ENCODE measurements around the gene OR4E1.
"Not testable (repeated sequence)": the region's sequence is repeated elsewhere in the genome, so short reads cannot be mapped to it uniquely, and the experiment has no call there.

Gene OR4E1

DNA sequence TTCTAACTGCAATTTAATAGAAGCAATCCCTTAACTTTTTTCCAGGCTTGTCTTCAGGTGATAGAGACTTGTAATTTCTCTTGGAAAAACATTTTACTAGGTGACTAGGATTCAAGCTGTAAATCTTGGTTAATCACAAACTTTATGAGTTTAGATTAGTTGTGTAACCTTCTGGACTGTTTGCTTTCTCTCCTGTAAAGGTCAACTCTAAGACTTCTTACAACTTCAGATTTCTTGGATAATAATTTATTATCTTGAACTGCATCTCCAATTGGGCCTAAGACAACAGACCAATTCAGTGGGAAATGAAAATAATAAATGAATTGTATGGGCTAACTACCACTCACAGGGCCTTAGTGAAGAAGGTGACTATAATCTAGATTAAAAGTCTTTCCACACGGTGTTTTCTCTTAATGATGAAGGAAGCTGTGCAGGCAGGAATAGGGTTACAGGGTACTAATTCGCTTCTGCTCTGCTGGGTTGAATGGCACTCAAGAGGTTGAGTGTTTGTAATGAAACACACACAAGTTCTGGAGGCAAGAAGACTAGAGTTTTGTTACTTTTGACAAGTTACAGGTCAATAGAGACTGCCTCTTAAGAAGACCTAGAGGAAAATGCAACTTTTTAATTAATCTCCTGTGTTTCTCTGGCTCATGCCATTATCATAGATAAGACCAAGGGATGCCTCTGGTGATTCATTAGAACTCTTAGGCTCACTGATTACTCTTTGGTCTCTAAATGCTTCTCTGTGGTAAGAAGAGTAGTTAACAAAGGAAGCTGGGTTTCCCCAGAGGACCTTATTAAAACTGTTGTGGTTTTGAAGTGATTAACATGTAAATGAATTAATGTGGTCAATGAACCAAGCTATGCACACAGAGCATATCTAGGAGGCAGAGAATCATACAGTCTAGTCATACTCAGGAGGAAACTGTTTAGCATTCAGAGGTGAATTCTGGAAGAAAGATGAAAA is 30.0 kb upstream of the OR4E1 start:
- H3K36me3 ChIP-seq (ENCODE audit: insufficient read depth, insufficient read length, low read length), result no peaks in the 10 kb centered on the region
- no peak overlapping the region for H3K4me3 ChIP-seq (ENCODE audit: insufficient read length, low read depth)
- DNase-seq (ENCODE audit: low read depth, low spot score), result no peak
- no peak overlapping the region for H3K9ac ChIP-seq (ENCODE audit: insufficient read length, low read depth)
- no peaks in the 10 kb centered on the region for H3K27me3 ChIP-seq (ENCODE audit: insufficient read depth, insufficient read length)
- H3K4me1 ChIP-seq (ENCODE audit: insufficient read depth, insufficient read length), result peaks cover 4% of the 10 kb centered on the region
- peaks cover 5% of the 10 kb centered on the region; the same call in 1 of the 2 replicates for H3K9me3 ChIP-seq (ENCODE audit: insufficient read depth, low read length)
- TF ChIP-seq ZNF274 (IDR thresholded peaks at IDR 0.05; ENCODE audit: low read depth, low read length) (no peak), SUZ12 (IDR thresholded peaks at IDR 0.05; ENCODE audit: extremely low read depth, insufficient read depth, insufficient read length) (no peak), YY1 (IDR thresholded peaks at IDR 0.05; ENCODE audit: insufficient read depth, insufficient read length) (no peak)

DNA sequence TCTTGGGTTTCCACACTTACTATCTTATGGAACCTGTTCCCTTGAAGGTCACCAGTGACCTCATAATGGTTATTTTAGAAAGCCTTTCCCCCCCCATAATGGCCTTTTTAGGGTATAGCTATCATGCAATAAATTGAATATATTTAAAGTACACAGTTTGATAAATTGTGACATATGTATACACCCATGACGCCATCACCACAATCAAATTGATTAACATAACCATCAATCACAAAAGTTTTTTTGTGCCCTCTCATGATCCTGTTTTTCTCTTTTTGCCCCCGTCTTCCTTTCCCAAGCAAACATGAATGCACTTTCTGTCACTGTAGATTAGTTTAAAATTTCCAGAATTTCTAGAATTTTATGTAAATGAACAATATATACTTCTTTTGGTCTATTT is 28.7 kb upstream of the OR4E1 start:
- H3K9ac ChIP-seq (ENCODE audit: insufficient read length, low read depth), result no peak overlapping the region
- peaks cover 5% of the 10 kb centered on the region; the same call in 1 of the 2 replicates for H3K9me3 ChIP-seq (ENCODE audit: insufficient read depth, low read length)
- no peaks in the 10 kb centered on the region for H3K36me3 ChIP-seq (ENCODE audit: insufficient read depth, insufficient read length, low read length)
- H3K4me1 ChIP-seq (ENCODE audit: insufficient read depth, insufficient read length), result peaks cover 4% of the 10 kb centered on the region
- TF ChIP-seq ZNF274 (IDR thresholded peaks at IDR 0.05; ENCODE audit: low read depth, low read length), result no peak
- no peak for TF ChIP-seq YY1 (IDR thresholded peaks at IDR 0.05; ENCODE audit: insufficient read depth, insufficient read length)
- no peak for TF ChIP-seq SUZ12 (IDR thresholded peaks at IDR 0.05; ENCODE audit: extremely low read depth, insufficient read depth, insufficient read length)
- no peaks in the 10 kb centered on the region for H3K27me3 ChIP-seq (ENCODE audit: insufficient read depth, insufficient read length)
- no peak for DNase-seq (ENCODE audit: low read depth, low spot score)
- H3K4me3 ChIP-seq (ENCODE audit: insufficient read length, low read depth), result no peak overlapping the region

DNA sequence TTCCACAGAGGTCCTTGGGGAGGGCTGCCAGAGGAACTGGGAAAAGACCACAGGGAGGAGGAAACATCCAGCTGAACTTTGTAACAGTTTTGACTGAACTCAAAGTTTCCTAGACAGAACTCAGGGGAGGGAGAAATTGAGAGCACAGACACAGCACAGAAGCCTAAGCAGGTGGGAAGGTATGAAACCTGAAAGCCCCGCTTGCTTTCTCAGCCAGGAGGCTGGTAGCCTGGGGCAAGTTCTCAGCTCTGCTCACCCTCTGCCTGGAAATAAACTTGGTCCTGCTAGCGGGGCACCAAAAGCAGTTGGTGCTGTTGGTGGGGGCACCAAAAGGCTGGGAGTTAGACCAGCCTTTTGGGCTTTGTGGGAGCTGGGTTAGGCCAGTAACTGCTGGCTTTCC is 25.9 kb upstream of the OR4E1 start:
- no peak overlapping the region for H3K4me3 ChIP-seq (ENCODE audit: insufficient read length, low read depth)
- H3K27me3 ChIP-seq (ENCODE audit: insufficient read depth, insufficient read length), result no peaks in the 10 kb centered on the region
- no peak overlapping the region for H3K9ac ChIP-seq (ENCODE audit: insufficient read length, low read depth)
- TF ChIP-seq SUZ12 (IDR thresholded peaks at IDR 0.05; ENCODE audit: extremely low read depth, insufficient read depth, insufficient read length) (no peak), YY1 (IDR thresholded peaks at IDR 0.05; ENCODE audit: insufficient read depth, insufficient read length) (no peak), ZNF274 (IDR thresholded peaks at IDR 0.05; ENCODE audit: low read depth, low read length) (no peak)
- peaks cover 4% of the 10 kb centered on the region for H3K4me1 ChIP-seq (ENCODE audit: insufficient read depth, insufficient read length)
- no peak for DNase-seq (ENCODE audit: low read depth, low spot score)
- H3K36me3 ChIP-seq (ENCODE audit: insufficient read depth, insufficient read length, low read length), result no peaks in the 10 kb centered on the region
- no peaks in the 10 kb centered on the region for H3K9me3 ChIP-seq (ENCODE audit: insufficient read depth, low read length)

GRCh38 chr14:21698538-21698937 is 24.9 kb upstream of the OR4E1 start:
- not testable (repeated sequence) for H3K4me3 ChIP-seq (ENCODE audit: insufficient read length, low read depth); H3K4me1 ChIP-seq (ENCODE audit: insufficient read depth, insufficient read length); H3K9me3 ChIP-seq (ENCODE audit: insufficient read depth, low read length); DNase-seq (ENCODE audit: low read depth, low spot score); H3K27me3 ChIP-seq (ENCODE audit: insufficient read depth, insufficient read length); H3K9ac ChIP-seq (ENCODE audit: insufficient read length, low read depth); H3K36me3 ChIP-seq (ENCODE audit: insufficient read depth, insufficient read length, low read length)

- not testable (repeated sequence) for H3K9me3 ChIP-seq (ENCODE audit: insufficient read depth, low read length); H3K36me3 ChIP-seq (ENCODE audit: insufficient read depth, insufficient read length, low read length); DNase-seq (ENCODE audit: low read depth, low spot score); H3K9ac ChIP-seq (ENCODE audit: insufficient read length, low read depth); H3K4me3 ChIP-seq (ENCODE audit: insufficient read length, low read depth); H3K27me3 ChIP-seq (ENCODE audit: insufficient read depth, insufficient read length); H3K4me1 ChIP-seq (ENCODE audit: insufficient read depth, insufficient read length)
Measured at GRCh38 chr14:21697662-21698061, 24.0 kb upstream of the OR4E1 start.

DNA sequence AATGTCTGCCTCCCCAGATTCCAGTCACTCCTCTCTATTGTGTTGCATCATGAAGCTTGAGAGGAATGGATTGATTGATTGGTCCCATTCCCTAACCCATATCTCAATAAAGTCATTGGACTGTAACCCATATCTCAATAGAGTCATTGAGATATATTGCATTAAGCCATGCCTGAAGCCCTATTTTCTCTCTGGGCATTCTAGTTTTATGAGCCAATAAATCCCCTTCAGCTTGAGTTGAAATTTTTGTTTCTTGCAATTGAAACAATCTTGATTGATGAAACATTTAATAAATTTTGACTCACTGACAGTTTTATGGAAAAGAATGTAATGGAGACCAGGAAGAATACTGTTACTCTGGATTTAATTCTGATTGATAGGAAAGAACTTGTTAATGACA is 20.8 kb upstream of the OR4E1 start:
- TF ChIP-seq YY1 (IDR thresholded peaks at IDR 0.05; ENCODE audit: insufficient read depth, insufficient read length), result no peak
- no peak for TF ChIP-seq ZNF274 (IDR thresholded peaks at IDR 0.05; ENCODE audit: low read depth, low read length)
- TF ChIP-seq SUZ12 (IDR thresholded peaks at IDR 0.05; ENCODE audit: extremely low read depth, insufficient read depth, insufficient read length), result no peak
- Histone ChIP-seq H3K9me3 (ENCODE audit: insufficient read depth, low read length) (no peaks in the 10 kb centered on the region), H3K9ac (ENCODE audit: insufficient read length, low read depth) (no peak overlapping the region), H3K4me3 (ENCODE audit: insufficient read length, low read depth) (no peak overlapping the region), H3K4me1 (ENCODE audit: insufficient read depth, insufficient read length) (no peaks in the 10 kb centered on the region), H3K27me3 (ENCODE audit: insufficient read depth, insufficient read length) (no peaks in the 10 kb centered on the region), H3K36me3 (ENCODE audit: insufficient read depth, insufficient read length, low read length) (no peaks in the 10 kb centered on the region)
- no peak for DNase-seq (ENCODE audit: low read depth, low spot score)

GRCh38 chr14:21686468-21686867 is 12.8 kb upstream of the OR4E1 start:
- H3K4me1 ChIP-seq (ENCODE audit: insufficient read depth, insufficient read length), result no peaks in the 10 kb centered on the region
- H3K9ac ChIP-seq (ENCODE audit: insufficient read length, low read depth), result no peak overlapping the region
- TF ChIP-seq YY1 (IDR thresholded peaks at IDR 0.05; ENCODE audit: insufficient read depth, insufficient read length) (no peak), ZNF274 (IDR thresholded peaks at IDR 0.05; ENCODE audit: low read depth, low read length) (no peak), SUZ12 (IDR thresholded peaks at IDR 0.05; ENCODE audit: extremely low read depth, insufficient read depth, insufficient read length) (no peak)
- no peak overlapping the region for H3K4me3 ChIP-seq (ENCODE audit: insufficient read length, low read depth)
- no peaks in the 10 kb centered on the region for H3K9me3 ChIP-seq (ENCODE audit: insufficient read depth, low read length)
- H3K27me3 ChIP-seq (ENCODE audit: insufficient read depth, insufficient read length), result no peaks in the 10 kb centered on the region
- no peak for DNase-seq (ENCODE audit: low read depth, low spot score)
- no peaks in the 10 kb centered on the region for H3K36me3 ChIP-seq (ENCODE audit: insufficient read depth, insufficient read length, low read length)

Data from NT2/D1 (cell line).